Endothelial cell of umbilical vein (primary cell): ENCODE data around the gene LRTM2. TPM values are rescaled to one million over a fixed set of nuclear protein-coding genes. Genes with fewer than 3 reads are reported as not detected.
A peak's percentile ranks its signal among the peaks of the same experiment; 100 is the strongest.

Source experiments
- BruUV-seq: library from RNA; stranded (reverse); fragments of 400-500 nt; replicated peaks from 2 replicates; lab custom pipeline; 2021; lab: Mats Ljungman, UMichigan
- CTCF ChIA-PET: fragments of 300-600, 350-600 bp; sonication (Branson Sonifier 250); formaldehyde crosslinking; loops from one replicate; lab custom pipeline; 2021; ENCODE audit warnings: antibody characterized with exemption, inconsistent platforms; lab: Charles Lee
- POLR2A ChIA-PET: fragments of 300-600, 350-600 bp; sonication (Branson Sonifier 250); formaldehyde crosslinking; loops from one replicate; lab custom pipeline; 2021; ENCODE audit warnings: antibody characterized with exemption, inconsistent platforms; lab: Charles Lee
- DNase-seq: peaks from one replicate; pipeline ENCODE4 v3.0.0-alpha.2; 2011; ENCODE audit warnings: low read depth, low spot score
- FAIRE-seq: peaks from 2 replicates; lab custom pipeline; 2011; peaks lifted over from hg19 to GRCh38; lab: Jason Lieb, UNC
- H2AFZ ChIP-seq: 2 replicates; pipeline ENCODE4 v1.6.0; 2012; ENCODE audit warnings: low read depth, low read length, control low read depth, inconsistent platforms
- H3K27ac ChIP-seq: 2 replicates; pipeline ENCODE4 v1.5.1; 2011; ENCODE audit warnings: low read depth, mild to moderate bottlenecking, control low read depth, low read length, moderate library complexity; ENCODE audit not compliant: insufficient read depth
- H3K27me3 ChIP-seq, 2 experiments: 2 replicates each; pipeline versions ENCODE4 v1.6.0 to v1.6.1; 2011; ENCODE audit warnings: low read length in 2 of 2, mixed read lengths in 1 of 2; ENCODE audit not compliant: control insufficient read depth in 2 of 2, insufficient read depth in 2 of 2
- H3K36me3 ChIP-seq, 2 experiments: 2 replicates in 1 of 2; 3 replicates in 1 of 2; pipeline ENCODE4 v1.5.1; 2011; ENCODE audit warnings: low read length in 2 of 2, mild to moderate bottlenecking in 1 of 2, moderate library complexity in 1 of 2; ENCODE audit not compliant: control insufficient read depth in 2 of 2, insufficient read depth in 2 of 2; ENCODE audit errors: extremely low read depth in 1 of 2
- H3K4me1 ChIP-seq: 3 replicates; pipeline ENCODE4 v1.5.1; 2011; ENCODE audit warnings: mild to moderate bottlenecking, low read length; ENCODE audit not compliant: control insufficient read depth, insufficient read depth; ENCODE audit errors: extremely low read depth
- H3K4me2 ChIP-seq: 2 replicates; pipeline ENCODE4 v1.6.1; 2011; ENCODE audit warnings: low read length, control low read depth, mixed read lengths; ENCODE audit not compliant: insufficient read depth
- H3K4me3 ChIP-seq, 3 experiments: fragments of 200-600 bp in 1 of 3; sonication (generic), shearing (Covaris generic) in 1 of 3; replicated peaks in 1 of 3; 2 replicates each; pipeline ENCODE4 v1.5.1; 2011 to 2016; ENCODE audit warnings: control low read depth in 3 of 3, low read length in 3 of 3, mild to moderate bottlenecking in 2 of 3, inconsistent platforms in 1 of 3, low read depth in 1 of 3, moderate library complexity in 1 of 3; ENCODE audit not compliant: insufficient read depth in 1 of 3
- H3K79me2 ChIP-seq: 2 replicates; pipeline ENCODE4 v1.6.0; 2012; ENCODE audit warnings: low read length, inconsistent platforms; ENCODE audit not compliant: control insufficient read depth, insufficient read depth
- H3K9ac ChIP-seq: replicated peaks from 2 replicates; pipeline ENCODE3; 2011; ENCODE audit warnings: low read length, control low read depth; ENCODE audit not compliant: insufficient read depth; ENCODE audit errors: extremely low read depth
- H3K9me1 ChIP-seq: replicated peaks from 3 replicates; pipeline ENCODE4 v1.6.0; 2011; ENCODE audit warnings: mild to moderate bottlenecking, low read length; ENCODE audit not compliant: control insufficient read depth, insufficient read depth; ENCODE audit errors: extremely low read depth
- H3K9me3 ChIP-seq: replicated peaks from 2 replicates; pipeline ENCODE4 v1.5.1; 2012; ENCODE audit warnings: low read length, inconsistent platforms; ENCODE audit not compliant: control insufficient read depth, insufficient read depth
- H4K20me1 ChIP-seq: replicated peaks from 2 replicates; pipeline ENCODE3; 2011; ENCODE audit warnings: mild to moderate bottlenecking, low read length; ENCODE audit not compliant: control insufficient read depth, insufficient read depth; ENCODE audit errors: extremely low read depth
- EZH2 ChIP-seq: IDR thresholded peaks from 2 replicates; pipeline ENCODE4 v1.6.1; 2012; ENCODE audit warnings: borderline replicate concordance, low read depth, mild to moderate bottlenecking, moderate library complexity, low read length, inconsistent platforms; ENCODE audit not compliant: severe bottlenecking
- FOS ChIP-seq: IDR thresholded peaks from 2 replicates; pipeline ENCODE4 v1.6.1; 2011; ENCODE audit warnings: mild to moderate bottlenecking, low read length, moderate library complexity, borderline replicate concordance; ENCODE audit not compliant: insufficient read depth
- JUN ChIP-seq: IDR thresholded peaks from 2 replicates; pipeline ENCODE4 v1.6.1; 2011; ENCODE audit warnings: borderline replicate concordance, low read depth; ENCODE audit not compliant: insufficient read length, insufficient read depth
- MYC ChIP-seq: IDR thresholded peaks from one replicate; pipeline ENCODE4 v1.6.1; 2011; ENCODE audit warnings: mild to moderate bottlenecking, low read depth, low read length
- POLR2A ChIP-seq: IDR thresholded peaks from 2 replicates; pipeline ENCODE4 v1.6.1; 2012; ENCODE audit warnings: low read depth, mild to moderate bottlenecking, control low read depth, low read length
- POLR2AphosphoS5 ChIP-seq: IDR thresholded peaks from 2 replicates; pipeline ENCODE4 v1.6.1; 2012; ENCODE audit warnings: low read depth, mild to moderate bottlenecking, control low read depth, low read length, moderate library complexity; ENCODE audit not compliant: insufficient read depth
- dilution Hi-C: fragments of 300-500 bp; cut with MboI; formaldehyde crosslinking; loops from one replicate; pipeline ENCODE4 v1.15.0; 2019; ENCODE audit warnings: low sequenced_read_pairs; ENCODE audit not compliant: extremely low pct_ligation_motif_present
- intact Hi-C: fragments of 100-400 bp; cut with micrococcal nuclease; formaldehyde crosslinking; loops from one replicate; pipeline ENCODE4 v1.10.0; 2022
- polyA plus RNA-seq, 4 experiments: library from polyadenylated mRNA; depleted of rRNA in 3 of 4; stranded (reverse) in 3 of 4; unstranded in 1 of 4; fragments of >200 nt; gene quantifications; 2 replicates each; pipeline versions ENCODE4 v1.2.1 to v1.2.3, GENCODE V29; 2011 to 2012; ENCODE audit warnings: missing spikeins in 1 of 4
- total RNA-seq: library from RNA; stranded (reverse); gene quantifications from 2 replicates; pipeline ENCODE4 v1.2.3, GENCODE V29; 2021
- TF ChIP-seq, protein P1 (sequence below): IDR thresholded peaks from 2 replicates; pipeline ENCODE4 v1.6.1; 2011; ENCODE audit not compliant: insufficient read depth, insufficient read length
- TF ChIP-seq, protein P2 (sequence below), 2 donors: IDR thresholded peaks; 1 replicate in 1 of 2; 2 replicates in 1 of 2; pipeline ENCODE4 v1.5.1; 2011; ENCODE audit warnings: low read length in 2 of 2, mild to moderate bottlenecking in 2 of 2, moderate library complexity in 2 of 2, control low read depth in 1 of 2, inconsistent platforms in 1 of 2, low read depth in 1 of 2; ENCODE audit not compliant: insufficient read depth in 1 of 2; ENCODE audit errors: extremely low read depth in 1 of 2

Gene LRTM2
- total and polyA plus RNA-seq, 2 donors (not counting 3 experiments of a cell fraction or from before 2014, with no cell fraction given) = not detected

DNA sequence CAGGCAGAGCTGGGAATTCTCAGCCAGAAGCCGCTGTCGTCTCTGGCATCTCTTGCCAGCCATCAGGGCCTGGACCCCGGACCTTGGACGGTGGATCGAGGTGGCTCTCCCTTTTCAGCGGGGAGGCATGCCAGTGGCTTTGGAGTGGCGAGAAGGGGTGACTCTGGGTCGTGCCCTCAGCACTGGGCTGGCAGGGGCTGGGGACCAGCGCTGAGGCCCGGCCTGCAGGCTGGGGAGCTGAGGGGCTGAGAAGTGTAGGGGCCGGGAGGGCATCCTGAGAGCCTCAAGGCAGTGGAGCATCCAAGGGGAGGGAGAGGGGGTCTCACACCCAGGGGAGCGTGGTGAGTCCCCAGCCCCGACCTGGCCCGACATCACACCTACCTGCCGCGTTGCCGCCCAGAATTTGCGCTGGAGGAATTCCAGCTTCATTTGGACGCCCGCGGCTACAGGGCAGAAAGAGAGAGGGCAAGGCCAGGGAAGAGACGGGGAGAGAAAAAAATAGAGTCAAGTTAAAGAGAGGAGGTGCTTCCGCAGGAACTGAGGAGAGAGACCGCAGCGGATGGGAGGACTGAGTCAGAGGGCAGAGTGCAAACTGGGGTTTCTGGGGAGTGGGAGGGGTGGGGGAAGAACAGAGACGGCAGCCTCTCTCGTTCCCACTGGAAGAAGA is 9.0 kb upstream of the LRTM2 start:
- FAIRE-seq = peak; percentile 50
- Histone ChIP-seq H3K4me1 (peaks cover 34% of the 10 kb centered on the region), H3K9me1 (no peaks in the 10 kb centered on the region), H3K36me3 (no peaks in the 10 kb centered on the region), H3K27me3 (peaks cover 0 to 2% of the 10 kb centered on the region in 2 experiments), H3K9ac (no peak overlapping the region), H3K4me3 (no peak overlapping the region), H2AFZ (peak overlapping the region; percentile 37), H4K20me1 (no peaks in the 10 kb centered on the region), H3K27ac (peak overlapping the region; percentile 36), H3K4me2 (peak overlapping the region; percentile 29), H3K79me2 (no peaks in the 10 kb centered on the region), H3K9me3 (no peaks in the 10 kb centered on the region)
- dilution Hi-C loops = no loop called here
- no peak for TF ChIP-seq MYC
- no peak for TF ChIP-seq EZH2
- TF ChIP-seq POLR2A = no peak
- TF ChIP-seq, protein P1, sequence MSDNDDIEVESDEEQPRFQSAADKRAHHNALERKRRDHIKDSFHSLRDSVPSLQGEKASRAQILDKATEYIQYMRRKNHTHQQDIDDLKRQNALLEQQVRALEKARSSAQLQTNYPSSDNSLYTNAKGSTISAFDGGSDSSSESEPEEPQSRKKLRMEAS = no peak
- peak; percentile 53 for TF ChIP-seq FOS
- no peak for TF ChIP-seq JUN
- TF ChIP-seq POLR2AphosphoS5 = peak; percentile 77
- POLR2A ChIA-PET = no interaction called here
- peak; percentile 57 for DNase-seq
- intact Hi-C loops = no loop called here
- no TSS peak for BruUV-seq
- CTCF ChIA-PET = interaction anchor here (1.3 to 3.3 kb wide), 4 partner anchors 13 to 129 kb away, joined by 3 to 30 read pairs (median 4); no protein-coding TSS in a partner anchor

DNA sequence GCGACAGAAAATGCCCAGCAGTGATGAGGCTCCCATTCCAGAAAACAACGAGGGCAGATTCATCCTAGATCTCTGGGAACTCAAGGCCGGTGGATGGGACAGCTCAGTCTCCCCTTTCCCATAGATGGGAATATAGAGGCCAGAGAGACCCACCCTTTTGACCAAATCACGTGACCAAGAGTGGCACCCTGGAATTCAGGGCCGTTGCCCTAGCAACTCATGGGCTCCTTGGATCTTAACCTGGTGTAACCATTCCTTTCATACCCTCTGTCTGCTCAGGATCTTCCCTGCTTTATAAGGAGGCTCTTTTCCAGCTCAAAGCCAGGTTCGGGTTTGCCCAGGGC is 8.4 kb upstream of the LRTM2 start:
- POLR2A ChIA-PET = no interaction called here
- TF ChIP-seq MYC (no peak), FOS (no peak), JUN (no peak), POLR2AphosphoS5 (no peak), POLR2A (no peak)
- TF ChIP-seq, protein P2, sequence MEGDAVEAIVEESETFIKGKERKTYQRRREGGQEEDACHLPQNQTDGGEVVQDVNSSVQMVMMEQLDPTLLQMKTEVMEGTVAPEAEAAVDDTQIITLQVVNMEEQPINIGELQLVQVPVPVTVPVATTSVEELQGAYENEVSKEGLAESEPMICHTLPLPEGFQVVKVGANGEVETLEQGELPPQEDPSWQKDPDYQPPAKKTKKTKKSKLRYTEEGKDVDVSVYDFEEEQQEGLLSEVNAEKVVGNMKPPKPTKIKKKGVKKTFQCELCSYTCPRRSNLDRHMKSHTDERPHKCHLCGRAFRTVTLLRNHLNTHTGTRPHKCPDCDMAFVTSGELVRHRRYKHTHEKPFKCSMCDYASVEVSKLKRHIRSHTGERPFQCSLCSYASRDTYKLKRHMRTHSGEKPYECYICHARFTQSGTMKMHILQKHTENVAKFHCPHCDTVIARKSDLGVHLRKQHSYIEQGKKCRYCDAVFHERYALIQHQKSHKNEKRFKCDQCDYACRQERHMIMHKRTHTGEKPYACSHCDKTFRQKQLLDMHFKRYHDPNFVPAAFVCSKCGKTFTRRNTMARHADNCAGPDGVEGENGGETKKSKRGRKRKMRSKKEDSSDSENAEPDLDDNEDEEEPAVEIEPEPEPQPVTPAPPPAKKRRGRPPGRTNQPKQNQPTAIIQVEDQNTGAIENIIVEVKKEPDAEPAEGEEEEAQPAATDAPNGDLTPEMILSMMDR (IDR thresholded peaks at IDR 0.05; ENCODE audit: extremely low read depth in 1 of 2, insufficient read depth in 1 of 2, low read depth in 1 of 2, low read length in 2 of 2) = no peak

More for the DNA sequence above, 8.4 kb upstream of the LRTM2 start:
- H3K27me3 ChIP-seq = peaks cover 0 to 2% of the 10 kb centered on the region in 2 experiments
- FAIRE-seq = no peak
- H3K9me1 ChIP-seq = no peaks in the 10 kb centered on the region
- CTCF ChIA-PET = interaction anchor here (1.3 to 3.3 kb wide), 3 partner anchors 13 to 128 kb away, joined by 3 to 30 read pairs (median 4); no protein-coding TSS in a partner anchor
- peak overlapping the region; percentile 36 for H3K27ac ChIP-seq
- H3K4me2 ChIP-seq = peak overlapping the region; percentile 29
- dilution Hi-C loops (no loop called here), intact Hi-C loops (no loop called here)
- H2AFZ ChIP-seq = no peak overlapping the region
- H3K9ac ChIP-seq = no peak overlapping the region
- no peak for DNase-seq
- H3K4me3 ChIP-seq = no peak overlapping the region
- H4K20me1 ChIP-seq = no peaks in the 10 kb centered on the region
- BruUV-seq = no TSS peak
- no peaks in the 10 kb centered on the region for H3K9me3 ChIP-seq
- no peaks in the 10 kb centered on the region for H3K79me2 ChIP-seq
- H3K36me3 ChIP-seq = no peaks in the 10 kb centered on the region
- H3K4me1 ChIP-seq = peaks cover 34% of the 10 kb centered on the region
